SK-N-SH (cell line): ENCODE measurements around the gene MAP3K3.

Experiments
- CHD2 ChIP-seq: fragments of 150-350 bp; IDR thresholded peaks from 2 replicates; pipeline ENCODE4 v1.6.1; 2018; ENCODE audit warnings: low read length; ENCODE audit not compliant: partially characterized antibody
- ELF1 ChIP-seq: IDR thresholded peaks from 2 replicates; pipeline ENCODE4 v1.4.0; 2012
- EP300 ChIP-seq, 2 experiments: IDR thresholded peaks; 2 replicates each; pipeline versions ENCODE4 v1.4.0 to v1.6.1; 2012; ENCODE audit warnings: borderline replicate concordance in 1 of 2, low read depth in 1 of 2, low read length in 1 of 2
- EZH2phosphoT487 ChIP-seq: fragments of 200-600 bp; sonication (generic); IDR thresholded peaks from 2 replicates; pipeline ENCODE4 v1.6.1; 2017; ENCODE audit warnings: low read depth, mixed run types, mild to moderate bottlenecking, antibody characterized with exemption, moderate library complexity, borderline replicate concordance
- FOXM1 ChIP-seq: IDR thresholded peaks from 2 replicates; pipeline ENCODE4 v1.4.0; 2012; ENCODE audit warnings: low read depth, mild to moderate bottlenecking
- GABPA ChIP-seq: IDR thresholded peaks from 2 replicates; pipeline ENCODE4 v1.4.0; 2012; ENCODE audit warnings: low read depth, mild to moderate bottlenecking
- MXI1 ChIP-seq: IDR thresholded peaks from 2 replicates; pipeline ENCODE4 v1.6.1; 2012; ENCODE audit warnings: mild to moderate bottlenecking, low read depth, low read length, improper control_type of control experiment
- REST ChIP-seq: IDR thresholded peaks from 2 replicates; pipeline ENCODE4 v1.6.1; 2012; ENCODE audit warnings: mild to moderate bottlenecking, low read depth, low read length, moderate library complexity
- RXRA ChIP-seq: IDR thresholded peaks from 2 replicates; pipeline ENCODE4 v1.4.0; 2012; ENCODE audit warnings: low read depth, mild to moderate bottlenecking, borderline replicate concordance
- YY1 ChIP-seq: IDR thresholded peaks from 2 replicates; pipeline ENCODE4 v1.4.0; 2012; ENCODE audit warnings: low read depth, mild to moderate bottlenecking
- TF ChIP-seq, protein P1 (sequence below): fragments of 200-600 bp; sonication (generic); IDR thresholded peaks from 2 replicates; pipeline ENCODE4 v1.6.1; 2017; ENCODE audit warnings: antibody characterized with exemption, mild to moderate bottlenecking, moderate library complexity
- TF ChIP-seq, protein P2 (sequence below): IDR thresholded peaks from 2 replicates; pipeline ENCODE4 v1.4.0; 2012; ENCODE audit warnings: low read depth

GRCh38 chr17:63672856-63673255 lies 50.6 kb downstream of the MAP3K3 start:
- TF ChIP-seq FOXM1 = no peak
- TF ChIP-seq, protein P1, sequence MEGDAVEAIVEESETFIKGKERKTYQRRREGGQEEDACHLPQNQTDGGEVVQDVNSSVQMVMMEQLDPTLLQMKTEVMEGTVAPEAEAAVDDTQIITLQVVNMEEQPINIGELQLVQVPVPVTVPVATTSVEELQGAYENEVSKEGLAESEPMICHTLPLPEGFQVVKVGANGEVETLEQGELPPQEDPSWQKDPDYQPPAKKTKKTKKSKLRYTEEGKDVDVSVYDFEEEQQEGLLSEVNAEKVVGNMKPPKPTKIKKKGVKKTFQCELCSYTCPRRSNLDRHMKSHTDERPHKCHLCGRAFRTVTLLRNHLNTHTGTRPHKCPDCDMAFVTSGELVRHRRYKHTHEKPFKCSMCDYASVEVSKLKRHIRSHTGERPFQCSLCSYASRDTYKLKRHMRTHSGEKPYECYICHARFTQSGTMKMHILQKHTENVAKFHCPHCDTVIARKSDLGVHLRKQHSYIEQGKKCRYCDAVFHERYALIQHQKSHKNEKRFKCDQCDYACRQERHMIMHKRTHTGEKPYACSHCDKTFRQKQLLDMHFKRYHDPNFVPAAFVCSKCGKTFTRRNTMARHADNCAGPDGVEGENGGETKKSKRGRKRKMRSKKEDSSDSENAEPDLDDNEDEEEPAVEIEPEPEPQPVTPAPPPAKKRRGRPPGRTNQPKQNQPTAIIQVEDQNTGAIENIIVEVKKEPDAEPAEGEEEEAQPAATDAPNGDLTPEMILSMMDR = no peak
- TF ChIP-seq REST = no peak
- no peak for TF ChIP-seq MXI1
- no peak for TF ChIP-seq ELF1
- TF ChIP-seq YY1 = no peak
- no peak for TF ChIP-seq EP300 (IDR thresholded peaks at IDR 0.05; ENCODE audit: borderline replicate concordance in 1 of 2, low read depth in 1 of 2, low read length in 1 of 2)
- no peak for TF ChIP-seq RXRA
- no peak for TF ChIP-seq GABPA
- TF ChIP-seq, protein P2, sequence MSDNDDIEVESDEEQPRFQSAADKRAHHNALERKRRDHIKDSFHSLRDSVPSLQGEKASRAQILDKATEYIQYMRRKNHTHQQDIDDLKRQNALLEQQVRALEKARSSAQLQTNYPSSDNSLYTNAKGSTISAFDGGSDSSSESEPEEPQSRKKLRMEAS = no peak
- TF ChIP-seq EZH2phosphoT487 = no peak
- TF ChIP-seq CHD2 = no peak
